VCaP (cell line): ENCODE data around the gene EFCAB8.

Source experiments
- H3K27ac ChIP-seq: fragments of 450-650 bp; 2 replicates; pipeline ENCODE4 v1.5.1; 2017
- CTCF ChIP-seq: fragments of 450-650 bp; conservative IDR thresholded peaks from 2 replicates; pipeline ENCODE4 v1.5.1; 2017; ENCODE audit warnings: mild to moderate bottlenecking, moderate library complexity

Gene EFCAB8

GRCh38 chr20:33010133-33010504, 151.4 kb downstream of the EFCAB8 start:
- peak overlapping the region; percentile 91 for H3K27ac ChIP-seq
- TF ChIP-seq CTCF = no peak

- no peak for TF ChIP-seq CTCF
- peak overlapping the region; percentile 91 for H3K27ac ChIP-seq
Observed at GRCh38 chr20:33010674-33011449, 152.1 kb downstream of the EFCAB8 start.
